ENCODE data around the gene NYAP1. TPM values are rescaled to one million over a fixed set of nuclear protein-coding genes. Genes with fewer than 3 reads are reported as not detected.
"Not testable (repeated sequence)": the region's sequence is repeated elsewhere in the genome, so short reads cannot be mapped to it uniquely, and the experiment has no call there.

The NYAP1 gene
- total RNA-seq, 2 donors from 2014 or later = 0.37 to 1.5 TPM

DNA sequence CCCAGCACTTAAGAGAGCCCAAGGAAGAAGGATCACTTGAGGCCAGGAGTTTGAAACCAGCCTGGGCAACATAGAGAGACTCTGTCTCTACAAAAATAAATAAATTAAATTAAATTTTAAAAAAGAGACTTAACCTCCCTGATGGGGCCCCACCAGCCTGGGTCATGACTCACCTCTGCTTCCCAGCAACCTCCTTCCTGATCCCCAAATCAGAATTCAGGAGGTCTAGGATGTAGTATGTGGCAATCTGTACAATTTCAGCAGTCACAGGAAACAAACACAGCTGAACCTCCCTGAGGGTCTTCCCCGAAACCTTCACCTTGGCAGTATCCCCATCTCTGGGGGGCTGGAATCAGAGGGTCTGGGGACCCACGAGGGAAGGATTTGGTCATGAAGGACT, 37.7 kb upstream of the NYAP1 start:
- Histone ChIP-seq H3K4me3 (no peak overlapping the region), H3K9me3 (no peaks in the 10 kb centered on the region), H3K36me3 (no peaks in the 10 kb centered on the region), H3K27me3 (no peaks in the 10 kb centered on the region), H3K27ac (no peak overlapping the region), H3K4me1 (peaks cover 0 to 34% of the 10 kb centered on the region in 2 donors)
- TF ChIP-seq, protein P1, sequence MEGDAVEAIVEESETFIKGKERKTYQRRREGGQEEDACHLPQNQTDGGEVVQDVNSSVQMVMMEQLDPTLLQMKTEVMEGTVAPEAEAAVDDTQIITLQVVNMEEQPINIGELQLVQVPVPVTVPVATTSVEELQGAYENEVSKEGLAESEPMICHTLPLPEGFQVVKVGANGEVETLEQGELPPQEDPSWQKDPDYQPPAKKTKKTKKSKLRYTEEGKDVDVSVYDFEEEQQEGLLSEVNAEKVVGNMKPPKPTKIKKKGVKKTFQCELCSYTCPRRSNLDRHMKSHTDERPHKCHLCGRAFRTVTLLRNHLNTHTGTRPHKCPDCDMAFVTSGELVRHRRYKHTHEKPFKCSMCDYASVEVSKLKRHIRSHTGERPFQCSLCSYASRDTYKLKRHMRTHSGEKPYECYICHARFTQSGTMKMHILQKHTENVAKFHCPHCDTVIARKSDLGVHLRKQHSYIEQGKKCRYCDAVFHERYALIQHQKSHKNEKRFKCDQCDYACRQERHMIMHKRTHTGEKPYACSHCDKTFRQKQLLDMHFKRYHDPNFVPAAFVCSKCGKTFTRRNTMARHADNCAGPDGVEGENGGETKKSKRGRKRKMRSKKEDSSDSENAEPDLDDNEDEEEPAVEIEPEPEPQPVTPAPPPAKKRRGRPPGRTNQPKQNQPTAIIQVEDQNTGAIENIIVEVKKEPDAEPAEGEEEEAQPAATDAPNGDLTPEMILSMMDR (IDR thresholded peaks at IDR 0.05) = no peak
- no peak for DNase-seq (ENCODE audit: low spot score)

DNA sequence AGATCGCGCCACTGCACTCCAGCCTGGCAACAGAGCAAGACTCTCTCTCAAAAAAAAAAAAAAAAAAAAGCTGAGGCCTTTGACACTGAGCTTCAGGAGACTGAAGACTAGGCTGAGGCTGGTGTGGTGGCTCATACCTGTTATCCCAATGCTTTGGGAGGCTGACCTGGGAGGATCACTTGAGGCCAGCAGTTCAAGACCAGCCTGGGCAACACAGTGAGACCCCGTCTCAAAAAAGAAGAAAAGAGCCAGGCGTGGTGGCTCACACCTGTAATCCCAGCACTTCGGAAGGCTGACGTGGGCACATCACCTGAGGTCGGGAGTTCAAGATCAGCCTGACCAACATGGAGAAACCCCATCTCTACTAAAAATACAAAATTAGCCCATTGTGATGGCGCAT, 36.4 kb upstream of the NYAP1 start:
- not testable (repeated sequence) for H3K36me3 ChIP-seq; DNase-seq (ENCODE audit: low spot score); H3K9me3 ChIP-seq; H3K27ac ChIP-seq; H3K4me3 ChIP-seq; H3K27me3 ChIP-seq
- H3K4me1 ChIP-seq = peaks cover 0 to 34% of the 10 kb centered on the region in 2 donors

DNA sequence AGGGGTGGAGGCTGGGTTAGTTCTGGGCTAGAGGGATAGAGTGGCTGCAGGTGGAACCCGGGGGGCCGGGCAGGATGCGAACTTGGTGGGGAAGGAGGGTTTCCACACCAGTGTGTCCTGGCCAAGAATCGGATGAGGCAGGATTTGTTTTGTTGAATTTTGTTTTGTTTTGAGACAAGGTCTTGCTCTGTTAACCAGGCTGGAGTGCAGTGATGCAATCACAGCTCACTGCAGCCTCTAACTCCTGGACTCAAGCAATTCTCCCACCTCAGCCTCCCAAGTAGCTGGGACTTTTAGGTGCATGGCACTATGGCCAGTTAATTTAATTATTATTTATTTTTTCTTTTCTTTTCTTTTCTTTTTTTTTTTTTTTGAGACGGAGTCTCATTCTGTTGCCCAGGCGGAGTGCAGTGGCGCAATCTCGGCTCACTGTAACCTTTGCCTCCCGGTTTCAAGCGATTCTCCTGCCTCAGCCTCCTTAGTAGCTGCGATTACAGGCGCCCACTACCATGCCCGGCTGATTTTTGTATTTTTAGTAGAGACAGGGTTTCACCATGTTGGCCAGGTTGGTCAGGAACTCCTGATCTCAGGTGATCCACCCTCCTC, 34.4 kb upstream of the NYAP1 start:
- no peaks in the 10 kb centered on the region for H3K27me3 ChIP-seq
- no peaks in the 10 kb centered on the region for H3K36me3 ChIP-seq
- H3K4me3 ChIP-seq = no peak overlapping the region
- DNase-seq (ENCODE audit: low spot score) = no peak
- TF ChIP-seq, protein P1 (IDR thresholded peaks at IDR 0.05) = no peak
- H3K4me1 ChIP-seq = peaks cover 0 to 24% of the 10 kb centered on the region in 2 donors
- no peaks in the 10 kb centered on the region for H3K9me3 ChIP-seq
- peak overlapping the region; percentile 77 to 94 for H3K27ac ChIP-seq

DNA sequence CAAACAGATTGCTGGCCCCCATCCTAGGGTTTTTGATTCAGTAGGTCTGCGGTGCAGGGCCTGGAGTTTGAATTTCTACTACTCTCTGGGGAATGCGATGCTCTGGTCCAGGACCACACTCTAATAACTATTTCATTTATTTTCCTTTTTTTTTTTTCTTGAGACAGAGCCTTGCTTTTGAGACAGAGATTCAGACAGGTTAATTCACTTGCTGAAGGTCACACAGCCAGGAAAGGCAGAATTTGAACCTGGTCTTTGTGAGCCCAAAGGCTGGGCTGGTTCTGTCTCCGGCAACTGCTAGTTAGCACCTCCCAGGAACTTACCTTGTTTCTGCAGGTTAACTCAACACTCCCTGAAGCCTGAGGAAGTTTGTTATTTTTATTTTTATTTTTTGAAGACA, 31.2 kb upstream of the NYAP1 start:
- Histone ChIP-seq H3K36me3 (no peaks in the 10 kb centered on the region), H3K9me3 (no peaks in the 10 kb centered on the region), H3K27ac (no peak overlapping the region), H3K4me1 (peaks cover 0 to 12% of the 10 kb centered on the region in 2 donors), H3K4me3 (no peak overlapping the region), H3K27me3 (no peaks in the 10 kb centered on the region)
- no peak for DNase-seq (ENCODE audit: low spot score)
- TF ChIP-seq, protein P1 (IDR thresholded peaks at IDR 0.05) = no peak

DNA sequence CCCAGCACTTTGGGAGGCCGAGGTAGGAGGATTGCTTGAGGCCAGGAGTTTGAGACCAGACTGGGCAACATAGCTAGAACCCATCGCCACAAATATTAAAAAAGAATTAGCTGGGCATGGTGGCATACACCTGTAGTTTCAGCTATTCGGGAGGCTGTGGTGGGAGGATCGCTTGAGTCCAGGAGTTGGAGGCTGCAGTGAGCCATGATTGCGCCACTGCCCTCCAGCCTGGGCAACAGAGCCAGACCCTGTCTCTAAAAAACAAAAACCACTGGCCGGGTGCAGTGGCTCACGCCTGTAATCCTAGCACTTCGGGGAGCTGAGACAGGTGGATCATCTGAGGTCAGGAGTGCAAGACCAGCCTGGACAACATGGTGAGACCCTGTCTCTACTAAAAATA, 29.9 kb upstream of the NYAP1 start:
- not testable (repeated sequence) for H3K27me3 ChIP-seq, H3K27ac ChIP-seq
- H3K4me1 ChIP-seq = peaks cover 0 to 12% of the 10 kb centered on the region in 2 donors

DNA sequence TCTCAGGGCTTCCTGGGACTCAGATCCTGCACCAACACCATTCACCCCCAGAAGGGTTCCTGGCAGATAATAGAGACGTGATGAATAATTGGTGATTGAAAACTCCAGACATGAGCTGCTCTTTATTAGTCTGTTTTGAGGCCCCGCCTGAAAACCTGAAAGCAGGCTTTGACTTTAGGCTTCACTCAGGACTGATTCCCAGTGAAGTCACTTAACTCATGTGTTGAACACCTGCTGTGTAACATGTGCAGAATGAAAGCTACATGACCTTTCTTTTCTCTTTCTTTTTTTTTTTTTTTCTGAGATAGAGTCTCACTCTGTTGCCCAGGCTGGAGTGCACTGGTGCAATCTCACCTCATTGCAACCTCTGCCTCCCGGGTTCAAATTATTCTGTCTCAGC, 28.5 kb upstream of the NYAP1 start:
- no peaks in the 10 kb centered on the region for H3K36me3 ChIP-seq
- no peaks in the 10 kb centered on the region for H3K9me3 ChIP-seq
- no peak for DNase-seq (ENCODE audit: low spot score)
- no peak overlapping the region for H3K4me3 ChIP-seq
- no peak overlapping the region for H3K27ac ChIP-seq
- H3K27me3 ChIP-seq = no peaks in the 10 kb centered on the region
- TF ChIP-seq, protein P1 (IDR thresholded peaks at IDR 0.05) = no peak
- H3K4me1 ChIP-seq = peaks cover 0 to 6% of the 10 kb centered on the region in 2 donors

More for the DNA sequence above, 29.9 kb upstream of the NYAP1 start:
- not testable (repeated sequence) for H3K9me3 ChIP-seq; DNase-seq (ENCODE audit: low spot score); H3K36me3 ChIP-seq; H3K4me3 ChIP-seq

DNA sequence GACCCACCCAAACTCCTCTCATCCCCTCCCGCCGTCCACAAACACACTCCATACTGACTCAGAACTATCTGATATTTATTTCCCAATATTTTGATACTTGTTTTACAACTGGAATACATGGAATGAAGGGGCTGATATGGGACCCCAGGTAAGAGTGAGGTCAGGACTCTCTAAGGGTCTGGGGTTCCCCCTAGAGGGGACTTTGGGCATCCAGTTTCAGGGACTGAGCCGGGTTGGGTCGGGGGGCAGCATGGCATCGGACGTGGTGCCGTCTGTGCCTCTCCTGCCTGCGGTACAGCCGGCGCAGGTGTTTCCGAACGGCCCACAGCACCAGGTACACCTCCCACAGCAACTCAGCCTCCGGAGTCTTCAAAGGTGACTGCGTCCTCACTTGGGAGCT, 27.2 kb upstream of the NYAP1 start:
- Histone ChIP-seq H3K4me1 (no peaks in the 10 kb centered on the region), H3K4me3 (no peak overlapping the region), H3K36me3 (no peaks in the 10 kb centered on the region), H3K27me3 (no peaks in the 10 kb centered on the region), H3K27ac (no peak overlapping the region), H3K9me3 (no peaks in the 10 kb centered on the region)
- no peak for DNase-seq (ENCODE audit: low spot score)
- TF ChIP-seq, protein P1 (IDR thresholded peaks at IDR 0.05) = no peak

Measured in right atrium auricular region (tissue), 2 donors.